ENCODE data around the gene CLCN6. TPM values are rescaled to one million over a fixed set of nuclear protein-coding genes. Genes with fewer than 3 reads are reported as not detected.

CLCN6 gene
- total and polyA plus RNA-seq, 7 donors = 5.5 to 17.5 (median 8.3) TPM

DNA sequence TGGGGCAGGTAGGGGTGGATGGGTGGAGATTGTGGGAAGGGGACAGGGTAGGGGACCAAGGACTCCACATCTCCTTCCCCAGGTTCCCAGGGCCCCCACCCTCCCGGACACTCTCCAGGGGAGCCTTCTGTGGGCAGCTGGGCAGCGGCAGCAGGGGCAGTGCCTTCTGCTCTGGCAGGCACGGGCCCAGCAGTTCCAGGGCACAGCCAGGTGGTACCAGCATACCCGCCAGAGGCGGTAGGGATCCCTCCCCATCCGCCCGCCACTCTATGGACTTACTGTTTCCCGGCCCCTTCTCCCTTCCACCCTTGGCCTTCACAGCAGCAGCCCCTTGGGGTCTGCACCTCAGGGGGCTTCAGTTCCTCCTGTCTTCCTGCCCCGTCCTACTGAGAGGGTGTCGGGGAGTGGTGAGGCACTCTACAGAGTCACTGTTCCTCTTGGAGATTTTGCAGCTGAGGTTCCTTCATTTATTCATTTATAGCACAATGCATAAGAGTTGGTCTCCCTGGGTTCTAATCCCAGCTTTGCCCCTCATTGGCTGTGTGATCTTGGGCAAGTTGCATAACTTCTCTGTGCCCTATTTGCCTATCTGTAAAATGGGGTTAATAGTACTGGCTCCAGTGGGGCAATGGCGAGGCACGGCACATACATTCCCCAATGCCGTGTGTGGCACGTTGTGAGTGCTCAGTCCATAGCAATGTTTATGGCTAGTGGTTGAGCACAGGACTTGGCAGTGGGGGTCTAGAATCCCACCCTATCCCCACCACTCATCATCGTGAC is 27.0 kb upstream of the CLCN6 start:
- no peaks in the 10 kb centered on the region for H3K4me1 ChIP-seq
- no peak for TF ChIP-seq CTCF (IDR thresholded peaks at IDR 0.05)
- WGBS, 3 donors = 79 to 85% (median 83%) methylated on average over 15 of the region's 15 CpGs
- DNase-seq = no peak
- H3K27ac ChIP-seq = no peak overlapping the region
- H3K4me3 ChIP-seq = no peak overlapping the region
- ATAC-seq = no peak
- no peaks in the 10 kb centered on the region for H3K27me3 ChIP-seq (ENCODE audit: insufficient read depth in 3 of 3, low read length in 2 of 3)
- intact Hi-C loops (cut with DNase I) = no loop called here
- no peaks in the 10 kb centered on the region for H3K9me3 ChIP-seq
- H3K36me3 ChIP-seq (ENCODE audit: insufficient read depth in 1 of 2, low read depth in 1 of 2) = no peaks in the 10 kb centered on the region

GRCh38 chr1:11779715-11780379 is 26.1 kb upstream of the CLCN6 start:
- Histone ChIP-seq H3K27ac (no peak overlapping the region), H3K4me3 (no peak overlapping the region), H3K4me1 (peaks cover 3% of the 10 kb centered on the region), H3K9me3 (no peaks in the 10 kb centered on the region), H3K36me3 (ENCODE audit: insufficient read depth in 1 of 2, low read depth in 1 of 2) (no peaks in the 10 kb centered on the region), H3K27me3 (ENCODE audit: insufficient read depth in 3 of 3, low read length in 2 of 3) (no peaks in the 10 kb centered on the region)
- intact Hi-C loops (cut with DNase I) = no loop called here
- ATAC-seq = no peak
- no peak for DNase-seq
- 70 to 84% (median 80%) methylated on average over 13 of the region's 13 CpGs for WGBS, 3 donors
- no peak for TF ChIP-seq CTCF (IDR thresholded peaks at IDR 0.05)

DNA sequence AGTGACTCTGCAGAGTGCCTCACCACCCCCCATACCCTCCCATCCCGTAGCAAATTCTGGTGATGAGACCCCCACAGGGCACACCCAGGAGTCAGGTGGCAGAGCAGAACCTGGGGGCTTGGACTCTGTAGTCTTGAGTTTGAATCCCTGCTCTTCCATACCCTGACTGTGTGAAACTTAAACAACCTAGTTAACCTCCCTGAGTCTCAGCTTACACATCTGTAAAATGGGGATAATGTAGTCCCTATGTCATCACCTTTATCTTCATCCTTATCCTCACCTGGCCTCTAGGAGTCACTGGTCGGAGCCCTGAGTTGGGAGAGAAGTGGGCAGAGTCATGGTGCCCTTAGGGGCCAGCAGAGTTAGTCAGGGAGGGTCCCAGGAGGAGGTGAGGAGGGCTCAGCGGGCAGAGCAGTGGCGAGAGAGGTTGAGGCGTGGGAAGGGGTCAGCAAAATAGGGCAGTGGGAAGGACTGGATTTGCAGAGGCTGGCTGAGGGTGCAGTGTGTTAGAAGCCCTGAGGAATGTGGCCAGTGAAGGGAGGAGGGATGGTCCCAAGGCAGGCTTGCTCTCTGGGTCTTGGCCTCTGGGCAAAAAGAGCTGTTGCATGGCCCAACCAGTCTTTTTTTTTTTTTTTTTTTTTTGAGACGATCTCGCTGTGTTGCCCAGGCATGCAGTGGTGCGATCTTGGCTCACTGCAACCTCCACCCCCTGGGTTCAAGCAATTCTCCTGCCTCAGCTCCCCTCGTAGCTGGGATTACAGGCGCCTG is 25.4 kb upstream of the CLCN6 start:
- Histone ChIP-seq H3K9me3 (no peaks in the 10 kb centered on the region), H3K4me1 (peaks cover 11% of the 10 kb centered on the region), H3K4me3 (no peak overlapping the region), H3K36me3 (ENCODE audit: insufficient read depth in 1 of 2, low read depth in 1 of 2) (no peaks in the 10 kb centered on the region), H3K27ac (no peak overlapping the region), H3K27me3 (ENCODE audit: insufficient read depth in 3 of 3, low read length in 2 of 3) (no peaks in the 10 kb centered on the region)
- 75 to 81% (median 79%) methylated on average over 8 to 10 of the region's 10 CpGs for WGBS, 3 donors
- no peak for ATAC-seq
- TF ChIP-seq CTCF (IDR thresholded peaks at IDR 0.05) = no peak
- intact Hi-C loops (cut with DNase I) = no loop called here
- no peak for DNase-seq

GRCh38 chr1:11781297-11781696 is 24.7 kb upstream of the CLCN6 start:
- H3K9me3 ChIP-seq = no peaks in the 10 kb centered on the region
- no peaks in the 10 kb centered on the region for H3K36me3 ChIP-seq (ENCODE audit: insufficient read depth in 1 of 2, low read depth in 1 of 2)
- 36 to 58% (median 43%) methylated on average over 12 of the region's 12 CpGs for WGBS, 3 donors
- H3K4me1 ChIP-seq = peaks cover 13% of the 10 kb centered on the region
- no peak overlapping the region for H3K27ac ChIP-seq
- intact Hi-C loops (cut with DNase I) = no loop called here
- no peak for TF ChIP-seq CTCF (IDR thresholded peaks at IDR 0.05)
- no peaks in the 10 kb centered on the region for H3K27me3 ChIP-seq (ENCODE audit: insufficient read depth in 3 of 3, low read length in 2 of 3)
- ATAC-seq (peak; percentile 36 to 66 (median 58)), DNase-seq (no peak)
- no peak overlapping the region for H3K4me3 ChIP-seq
